GM12878 (cell line): Measurements from ENCODE around the gene SPATA16. TPM values are rescaled to one million over a fixed set of nuclear protein-coding genes. Genes with fewer than 3 reads are reported as not detected.

ENCODE experiments used
- ATAC-seq: fragments of 200-7000 bp; cut with Tn5 transposase; 3 replicates; pipeline ENCODE4 v1.9.1; 2020; ENCODE audit warnings: mild to moderate bottlenecking, moderate library complexity
- BruUV-seq: library from RNA; stranded (reverse); fragments of 400-500 nt; replicated peaks from 2 replicates; lab custom pipeline; 2021; lab: Mats Ljungman, UMichigan
- CTCF ChIA-PET: fragments of 300-600 bp; sonication (Branson Sonifier 250); formaldehyde crosslinking; extraction: SDS; loops from one replicate; lab custom pipeline; 2021; ENCODE audit warnings: inconsistent platforms; lab: Yijun Ruan, JAX
- POLR2A ChIA-PET: fragments of 350-600 bp; formaldehyde crosslinking; extraction: SDS; loops from one replicate; lab custom pipeline; 2021; ENCODE audit warnings: inconsistent platforms; lab: Charles Lee
- RAD21 ChIA-PET: fragments of 300-600 bp; sonication (Branson Sonifier 250); formaldehyde crosslinking; loops from one replicate; lab custom pipeline; 2023; ENCODE audit warnings: antibody characterized with exemption; ENCODE audit not compliant: unreplicated experiment; lab: Charles Lee
- SMC1A ChIA-PET: fragments of 300-600 bp; sonication (Branson Sonifier 250); formaldehyde crosslinking; loops from one replicate; lab custom pipeline; 2023; ENCODE audit not compliant: unreplicated experiment, uncharacterized antibody; lab: Charles Lee
- DNase-seq: peaks from one replicate; pipeline ENCODE4 v3.0.0-alpha.2; 2011; ENCODE audit warnings: low read depth, low spot score
- FAIRE-seq: peaks from 3 replicates; lab custom pipeline; 2011; peaks lifted over from hg19 to GRCh38; lab: Jason Lieb, UNC
- H2AFZ ChIP-seq: 2 replicates; pipeline ENCODE4 v1.6.0; 2011; ENCODE audit warnings: low read depth, low read length, control low read depth; ENCODE audit not compliant: control insufficient read depth
- H3K27ac ChIP-seq: 2 replicates; pipeline ENCODE4 v1.5.1; 2011; ENCODE audit warnings: control low read depth; ENCODE audit not compliant: control insufficient read depth, insufficient read depth
- H3K27me3 ChIP-seq, 2 experiments: replicated peaks in 1 of 2; 2 replicates each; pipeline versions ENCODE4 v1.6.0 to v1.6.1; 2011; ENCODE audit warnings: low read length in 1 of 2; ENCODE audit not compliant: control insufficient read depth in 2 of 2, insufficient read depth in 2 of 2
- H3K36me3 ChIP-seq, 2 experiments: 2 replicates each; pipeline ENCODE4 v1.5.1; 2011; ENCODE audit warnings: low read length in 1 of 2; ENCODE audit not compliant: control insufficient read depth in 2 of 2, insufficient read depth in 2 of 2
- H3K4me1 ChIP-seq: 2 replicates; pipeline ENCODE4 v1.6.1; 2011; ENCODE audit warnings: mild to moderate bottlenecking, low read length, moderate library complexity, mixed read lengths; ENCODE audit not compliant: control insufficient read depth, insufficient read depth
- H3K4me2 ChIP-seq: 2 replicates; pipeline ENCODE4 v1.6.0; 2011; ENCODE audit warnings: control low read depth; ENCODE audit not compliant: control insufficient read depth, insufficient read depth
- H3K4me3 ChIP-seq: fragments of 200-600 bp; sonication (generic); 2 replicates; pipeline ENCODE4 v1.5.1; 2016
- H3K79me2 ChIP-seq: 2 replicates; pipeline ENCODE4 v1.6.0; 2011; ENCODE audit warnings: low read length; ENCODE audit not compliant: control insufficient read depth, insufficient read depth
- H3K9ac ChIP-seq: 2 replicates; pipeline ENCODE4 v1.8.0; 2011; ENCODE audit warnings: low read length, control low read depth, mixed read lengths; ENCODE audit not compliant: control insufficient read depth, insufficient read depth
- H3K9me3 ChIP-seq: replicated peaks from 3 replicates; pipeline ENCODE4 v1.5.1; 2011; ENCODE audit warnings: mild to moderate bottlenecking, low read length; ENCODE audit not compliant: control insufficient read depth, insufficient read depth
- H4K20me1 ChIP-seq: 2 replicates; pipeline ENCODE4 v1.6.0; 2011; ENCODE audit not compliant: control insufficient read depth, insufficient read depth
- CHD4 ChIP-seq: fragments of 200-600 bp; sonication (generic); IDR thresholded peaks from 2 replicates; pipeline ENCODE4 v1.6.1; 2016; ENCODE audit warnings: mild to moderate bottlenecking
- CREM ChIP-seq: IDR thresholded peaks from 2 replicates; pipeline ENCODE4 v1.6.1; 2014; ENCODE audit warnings: antibody characterized with exemption, low read depth
- EZH2 ChIP-seq: IDR thresholded peaks from 2 replicates; pipeline ENCODE4 v1.6.1; 2012; ENCODE audit warnings: low read depth, mild to moderate bottlenecking, control low read depth, inconsistent platforms, low read length, borderline replicate concordance; ENCODE audit not compliant: control insufficient read depth
- IRF3 ChIP-seq: fragments of 450-650 bp; IDR thresholded peaks from 2 replicates; pipeline ENCODE4 v1.6.1; 2014; ENCODE audit warnings: mild to moderate bottlenecking
- JUND ChIP-seq: IDR thresholded peaks from 2 replicates; pipeline ENCODE4 v1.6.1; 2012; ENCODE audit warnings: low read depth, mild to moderate bottlenecking, low read length, improper control_type of control experiment, moderate library complexity
- KLF5 ChIP-seq: fragments of 450-650 bp; IDR thresholded peaks from 2 replicates; pipeline ENCODE4 v1.6.1; 2014; ENCODE audit warnings: mild to moderate bottlenecking; ENCODE audit not compliant: partially characterized antibody
- LARP7 ChIP-seq: fragments of 450-650 bp; IDR thresholded peaks from 2 replicates; pipeline ENCODE4 v1.6.1; 2017; ENCODE audit warnings: mild to moderate bottlenecking
- MTA2 ChIP-seq: fragments of 450-650 bp; IDR thresholded peaks from 2 replicates; pipeline ENCODE4 v1.6.1; 2016; ENCODE audit warnings: low read depth, mild to moderate bottlenecking, moderate library complexity
- RB1 ChIP-seq: fragments of 450-650 bp; formaldehyde crosslinking; IDR thresholded peaks from 2 replicates; pipeline ENCODE4 v1.6.1; 2017; ENCODE audit warnings: mild to moderate bottlenecking, borderline replicate concordance
- RBBP5 ChIP-seq: fragments of 200-600 bp; sonication (generic); conservative IDR thresholded peaks from 2 replicates; pipeline ENCODE4 v1.6.1; 2016
- SIN3A ChIP-seq: IDR thresholded peaks from 2 replicates; pipeline ENCODE4 v1.6.1; 2012; ENCODE audit warnings: low read depth, low read length, improper control_type of control experiment
- STAT3 ChIP-seq: IDR thresholded peaks from 2 replicates; pipeline ENCODE4 v1.6.1; 2011; ENCODE audit warnings: low read depth, low read length, improper control_type of control experiment
- WGBS: methylation state at CpG from one replicate; pipeline ENCODE4 v1.1.6; 2016; ENCODE audit warnings: low lambda C conversion rate; ENCODE audit not compliant: insufficient replicate concordance, insufficient coverage; ENCODE audit errors: missing lambda C conversion rate; 5-methylcytosine and 5-hydroxymethylcytosine counted together
- in situ Hi-C: fragments of 300-500 bp; cut with MboI; formaldehyde crosslinking; loops from 9 replicates; pipeline ENCODE4 v1.14.3; 2018; ENCODE audit warnings: mixed read lengths
- intact Hi-C: fragments of 100-400 bp; cut with micrococcal nuclease; formaldehyde crosslinking; loops from one replicate; pipeline ENCODE4 v1.14.2; 2022; ENCODE audit not compliant: unreplicated experiment
- polyA plus RNA-seq, 11 experiments: library from polyadenylated mRNA; depleted of rRNA in 4 of 11; unstranded in 6 of 11; stranded (reverse) in 5 of 11; fragments of >200 nt; fragmentation: Nextera tagmentation in 4 of 11; fragmentation: Illumina TruSeq in 1 of 11; extraction: Ambion mirVana in 4 of 11; extraction: Trizol in 1 of 11; gene quantifications; 1 replicate in 1 of 11; 2 replicates in 10 of 11; pipeline versions ENCODE4 v1.2.1 to v1.2.3, GENCODE V29; 2011 to 2016; ENCODE audit warnings: inconsistent platforms in 2 of 11, missing spikeins in 2 of 11, low read depth in 1 of 11
- total RNA-seq, 4 experiments: library from RNA; depleted of rRNA in 3 of 4; stranded (reverse); fragments of >200 nt in 3 of 4; fragmentation: Illumina TruSeq in 1 of 4; extraction: Trizol in 1 of 4; gene quantifications; 2 replicates each; pipeline versions ENCODE4 v1.2.1 to v1.2.3, GENCODE V29; 2013 to 2021
- TF ChIP-seq, protein P1 (sequence below): fragments of 450-650 bp; IDR thresholded peaks from 2 replicates; pipeline ENCODE4 v1.6.1; 2017; ENCODE audit warnings: antibody characterized with exemption, mild to moderate bottlenecking, moderate library complexity
- TF ChIP-seq, protein P2 (sequence below): IDR thresholded peaks from 2 replicates; pipeline ENCODE4 v1.6.1; 2012; ENCODE audit warnings: low read depth, low read length, improper control_type of control experiment

Gene SPATA16
- total and polyA plus RNA-seq, 10 of the 15 experiments (the other 5 are each of a cell fraction or from before 2014, with no cell fraction given), result 0.04 TPM; not detected in 9

GRCh38 chr3:172919297-172919683 is 221.7 kb downstream of the SPATA16 start (continued):
- TF ChIP-seq RB1 (no peak), EZH2 (no peak), CREM (no peak)
- TF ChIP-seq, protein P1, sequence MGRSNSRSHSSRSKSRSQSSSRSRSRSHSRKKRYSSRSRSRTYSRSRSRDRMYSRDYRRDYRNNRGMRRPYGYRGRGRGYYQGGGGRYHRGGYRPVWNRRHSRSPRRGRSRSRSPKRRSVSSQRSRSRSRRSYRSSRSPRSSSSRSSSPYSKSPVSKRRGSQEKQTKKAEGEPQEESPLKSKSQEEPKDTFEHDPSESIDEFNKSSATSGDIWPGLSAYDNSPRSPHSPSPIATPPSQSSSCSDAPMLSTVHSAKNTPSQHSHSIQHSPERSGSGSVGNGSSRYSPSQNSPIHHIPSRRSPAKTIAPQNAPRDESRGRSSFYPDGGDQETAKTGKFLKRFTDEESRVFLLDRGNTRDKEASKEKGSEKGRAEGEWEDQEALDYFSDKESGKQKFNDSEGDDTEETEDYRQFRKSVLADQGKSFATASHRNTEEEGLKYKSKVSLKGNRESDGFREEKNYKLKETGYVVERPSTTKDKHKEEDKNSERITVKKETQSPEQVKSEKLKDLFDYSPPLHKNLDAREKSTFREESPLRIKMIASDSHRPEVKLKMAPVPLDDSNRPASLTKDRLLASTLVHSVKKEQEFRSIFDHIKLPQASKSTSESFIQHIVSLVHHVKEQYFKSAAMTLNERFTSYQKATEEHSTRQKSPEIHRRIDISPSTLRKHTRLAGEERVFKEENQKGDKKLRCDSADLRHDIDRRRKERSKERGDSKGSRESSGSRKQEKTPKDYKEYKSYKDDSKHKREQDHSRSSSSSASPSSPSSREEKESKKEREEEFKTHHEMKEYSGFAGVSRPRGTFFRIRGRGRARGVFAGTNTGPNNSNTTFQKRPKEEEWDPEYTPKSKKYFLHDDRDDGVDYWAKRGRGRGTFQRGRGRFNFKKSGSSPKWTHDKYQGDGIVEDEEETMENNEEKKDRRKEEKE, result no peak

DNA sequence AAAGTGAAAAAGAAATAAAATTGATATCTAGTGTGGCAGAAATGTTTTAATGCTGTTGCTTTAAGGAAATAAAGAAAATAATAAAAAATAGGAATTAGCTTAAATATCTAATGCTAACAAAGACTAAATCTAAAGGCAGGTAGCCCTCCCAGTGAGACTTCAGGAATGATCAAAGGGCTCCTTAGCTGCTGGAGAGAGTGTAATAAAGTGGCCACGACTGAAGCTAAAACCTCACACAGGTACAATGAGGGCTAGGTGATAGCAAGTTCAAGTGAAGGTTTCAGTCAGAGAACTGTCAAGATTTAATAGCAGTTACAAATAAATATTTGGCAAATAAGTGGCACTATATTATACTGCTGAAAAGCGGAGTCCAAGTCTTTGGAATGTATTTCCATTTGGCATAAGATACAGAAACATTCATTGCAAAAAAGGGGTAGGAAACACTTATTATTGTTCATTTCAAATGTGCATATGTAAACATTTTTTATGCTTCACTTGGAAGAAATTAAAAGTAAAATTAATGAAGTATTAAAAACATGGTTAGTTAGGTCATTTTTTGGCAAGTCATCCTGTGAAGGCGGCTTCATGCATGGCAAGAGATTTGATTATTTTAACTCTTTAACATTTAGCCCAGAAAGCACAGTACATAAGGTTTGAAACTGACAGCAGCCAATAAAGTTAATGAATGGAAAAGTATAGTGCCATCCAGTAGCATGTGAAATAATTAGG is 222.3 kb downstream of the SPATA16 start:
- POLR2A ChIA-PET, result no interaction called here
- H3K27me3 ChIP-seq, result no peaks in the 10 kb centered on the region; a peak in 1 of 4 replicates
- H3K27ac ChIP-seq, result no peak overlapping the region
- no peak overlapping the region for H3K9ac ChIP-seq
- intact Hi-C loops, result no loop called here
- H3K79me2 ChIP-seq, result no peaks in the 10 kb centered on the region
- no peak for FAIRE-seq
- SMC1A ChIA-PET, result no interaction called here
- H3K4me2 ChIP-seq, result no peak overlapping the region
- WGBS, result 6% methylated on average over 3 of the region's 3 CpGs
- no TSS peak for BruUV-seq
- H3K9me3 ChIP-seq, result no peaks in the 10 kb centered on the region
- no peak overlapping the region for H3K4me3 ChIP-seq
- CTCF ChIA-PET, result interaction anchor here (0.6 kb wide), 1 partner anchor 143 kb away, joined by 4 read pairs; no protein-coding TSS in a partner anchor
- H2AFZ ChIP-seq, result no peak overlapping the region
- in situ Hi-C loops, result no loop called here
- no peaks in the 10 kb centered on the region for H4K20me1 ChIP-seq
- no peaks in the 10 kb centered on the region for H3K36me3 ChIP-seq
- ATAC-seq, result no peak
- TF ChIP-seq LARP7 (no peak), IRF3 (no peak), KLF5 (no peak), STAT3 (no peak), JUND (no peak), MTA2 (no peak), SIN3A (no peak), RBBP5 (no peak), CHD4 (no peak)
- TF ChIP-seq, protein P2, sequence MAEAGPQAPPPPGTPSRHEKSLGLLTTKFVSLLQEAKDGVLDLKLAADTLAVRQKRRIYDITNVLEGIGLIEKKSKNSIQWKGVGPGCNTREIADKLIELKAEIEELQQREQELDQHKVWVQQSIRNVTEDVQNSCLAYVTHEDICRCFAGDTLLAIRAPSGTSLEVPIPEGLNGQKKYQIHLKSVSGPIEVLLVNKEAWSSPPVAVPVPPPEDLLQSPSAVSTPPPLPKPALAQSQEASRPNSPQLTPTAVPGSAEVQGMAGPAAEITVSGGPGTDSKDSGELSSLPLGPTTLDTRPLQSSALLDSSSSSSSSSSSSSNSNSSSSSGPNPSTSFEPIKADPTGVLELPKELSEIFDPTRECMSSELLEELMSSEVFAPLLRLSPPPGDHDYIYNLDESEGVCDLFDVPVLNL, result no peak
- DNase-seq, result no peak
- RAD21 ChIA-PET, result no interaction called here
- no peaks in the 10 kb centered on the region for H3K4me1 ChIP-seq
